AG04449 (cell line): Measurements from ENCODE around the gene SYK.

ENCODE experiments used
- CTCF ChIA-PET: fragments of 350-600 bp; formaldehyde crosslinking; extraction: SDS; loops from one replicate; lab custom pipeline; 2021; ENCODE audit warnings: antibody characterized with exemption; lab: Yijun Ruan, JAX
- POLR2A ChIA-PET: fragments of 400-600, 350-600 bp; formaldehyde crosslinking; extraction: SDS; loops from one replicate; lab custom pipeline; 2020; ENCODE audit warnings: antibody characterized with exemption, inconsistent platforms; lab: Yijun Ruan, JAX
- DNase-seq: peaks from one replicate; pipeline ENCODE4 v3.0.0-alpha.2; 2010; ENCODE audit warnings: low read depth, low spot score
- H3K4me3 ChIP-seq: 2 replicates; pipeline ENCODE4 v1.5.1; 2011; ENCODE audit warnings: low read depth, mild to moderate bottlenecking, control low read depth, low read length
- CTCF ChIP-seq: IDR thresholded peaks from one replicate; pipeline ENCODE4 v1.5.1; 2011; ENCODE audit warnings: mild to moderate bottlenecking, moderate library complexity, low read length, control low read depth, inconsistent platforms; ENCODE audit not compliant: insufficient read depth; ENCODE audit errors: missing control alignments

The SYK gene

GRCh38 chr9:90861826-90862740 lies 60.5 kb downstream of the SYK start:
- no peak for DNase-seq
- no peak overlapping the region for H3K4me3 ChIP-seq
- TF ChIP-seq CTCF, result no peak
- ChIA-PET CTCF (no interaction called here), POLR2A (no interaction called here)

GRCh38 chr9:90864779-90865178 lies 63.2 kb downstream of the SYK start:
- CTCF ChIA-PET, result no interaction called here
- no peak for TF ChIP-seq CTCF
- no peak for DNase-seq
- H3K4me3 ChIP-seq, result no peak overlapping the region
- POLR2A ChIA-PET, result no interaction called here

GRCh38 chr9:90867101-90867500 lies 65.5 kb downstream of the SYK start:
- CTCF ChIA-PET, result no interaction called here
- H3K4me3 ChIP-seq, result no peak overlapping the region
- POLR2A ChIA-PET, result no interaction called here
- no peak for DNase-seq
- TF ChIP-seq CTCF, result no peak

- no peak for TF ChIP-seq CTCF
- CTCF ChIA-PET, result interaction anchor here (0.7 to 5.4 kb wide), 5 partner anchors 11 to 1275 kb away, joined by 3 to 54 read pairs (median 3); no protein-coding TSS in a partner anchor
- DNase-seq, result no peak
- H3K4me3 ChIP-seq, result no peak overlapping the region
- POLR2A ChIA-PET, result no interaction called here
Observed at GRCh38 chr9:90868555-90868954, 66.9 kb downstream of the SYK start.

GRCh38 chr9:90869361-90869760 lies 67.7 kb downstream of the SYK start:
- TF ChIP-seq CTCF, result no peak
- CTCF ChIA-PET, result interaction anchor here (0.7 to 5.4 kb wide), 8 partner anchors 9 to 1272 kb away, joined by 3 to 54 read pairs (median 4); no protein-coding TSS in a partner anchor
- POLR2A ChIA-PET, result no interaction called here
- H3K4me3 ChIP-seq, result no peak overlapping the region
- no peak for DNase-seq

GRCh38 chr9:90870621-90871326 lies 69.2 kb downstream of the SYK start:
- no peak for DNase-seq
- CTCF ChIA-PET, result interaction anchor here (0.6 to 5.4 kb wide), 14 partner anchors 8 to 1273 kb away, joined by 3 to 54 read pairs (median 3); no protein-coding TSS in a partner anchor

More at GRCh38 chr9:90870621-90871326, 69.2 kb downstream of the SYK start:
- POLR2A ChIA-PET, result no interaction called here
- H3K4me3 ChIP-seq, result no peak overlapping the region
- peak; percentile 73 for TF ChIP-seq CTCF
